Hindlimb muscle (tissue), 1 donor: ENCODE measurements around the gene SAMD4A. TPM values are rescaled to one million over a fixed set of nuclear protein-coding genes. Genes with fewer than 3 reads are reported as not detected.

Experiments
- DNase-seq: peaks from one replicate; pipeline ENCODE4 v3.0.0-alpha.2; 2013
- polyA plus RNA-seq: library from polyadenylated mRNA; unstranded; fragments of 120-200 nt; gene quantifications from one replicate; pipeline ENCODE4 v1.2.1, GENCODE V29; 2013; ENCODE audit not compliant: insufficient read length

SAMD4A gene
- polyA plus RNA-seq, 1 donor = 63.5 TPM

DNA sequence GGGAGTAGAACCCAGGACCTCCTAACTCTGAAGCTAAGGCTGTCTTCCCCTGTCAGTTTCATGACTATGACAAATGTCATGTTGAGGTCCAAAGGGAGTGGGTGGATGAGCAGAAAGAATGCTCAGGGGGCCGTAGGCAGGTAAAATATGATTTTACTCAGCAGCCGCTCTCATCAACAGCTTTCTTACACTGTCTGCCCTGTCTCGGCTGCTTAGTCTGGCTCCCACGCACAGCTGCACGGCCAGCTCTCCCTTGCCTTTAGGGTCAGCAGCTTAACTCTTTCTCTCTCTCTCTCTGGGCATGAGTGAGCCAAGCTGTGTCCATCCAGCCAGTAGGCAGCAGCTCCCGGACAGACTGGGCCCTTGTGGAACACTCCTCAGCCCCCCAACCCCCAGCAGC is 240.5 kb downstream of the SAMD4A start:
- DNase-seq = no peak

GRCh38 chr14:54807881-54808280 is 241.0 kb downstream of the SAMD4A start:
- DNase-seq = no peak

DNA sequence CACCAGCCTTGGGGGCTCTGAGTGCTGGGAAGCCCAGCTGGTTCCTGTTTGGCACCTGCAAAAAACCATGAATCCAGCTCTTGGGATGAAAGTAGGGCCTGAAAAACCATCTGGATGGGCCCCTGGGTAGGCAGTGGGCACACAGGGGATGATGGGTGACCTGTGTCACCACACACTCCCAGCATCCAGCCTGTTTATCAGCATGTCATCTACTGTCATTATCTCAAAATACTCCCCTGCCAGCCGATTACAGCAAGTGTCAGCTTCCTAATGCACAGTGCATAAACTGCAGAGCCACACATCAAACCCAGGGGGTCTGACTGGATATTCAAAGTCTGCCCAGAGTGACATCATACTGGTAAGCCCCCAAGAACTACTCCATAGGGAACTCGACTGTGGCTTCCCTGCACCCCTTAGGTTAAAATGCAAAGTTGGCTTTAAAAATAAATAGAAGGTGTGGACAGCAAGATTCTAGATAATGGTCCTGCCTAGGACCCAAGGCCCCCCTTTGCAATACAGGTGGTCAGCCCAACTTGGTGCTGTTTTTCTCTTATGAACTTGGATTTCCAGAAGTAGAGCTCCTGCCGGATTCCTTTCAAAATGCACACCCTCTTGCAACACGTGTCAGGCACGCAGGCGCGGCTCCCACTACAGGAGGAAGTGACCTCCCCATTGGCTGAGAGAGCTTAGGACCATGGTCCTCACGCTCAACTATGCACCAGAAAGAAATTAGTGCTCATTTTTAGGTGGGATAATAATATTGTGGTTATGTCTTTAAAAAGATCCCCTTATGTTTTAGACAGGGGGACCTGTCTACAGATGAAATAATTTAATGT is 241.6 kb downstream of the SAMD4A start:
- DNase-seq = no peak

DNA sequence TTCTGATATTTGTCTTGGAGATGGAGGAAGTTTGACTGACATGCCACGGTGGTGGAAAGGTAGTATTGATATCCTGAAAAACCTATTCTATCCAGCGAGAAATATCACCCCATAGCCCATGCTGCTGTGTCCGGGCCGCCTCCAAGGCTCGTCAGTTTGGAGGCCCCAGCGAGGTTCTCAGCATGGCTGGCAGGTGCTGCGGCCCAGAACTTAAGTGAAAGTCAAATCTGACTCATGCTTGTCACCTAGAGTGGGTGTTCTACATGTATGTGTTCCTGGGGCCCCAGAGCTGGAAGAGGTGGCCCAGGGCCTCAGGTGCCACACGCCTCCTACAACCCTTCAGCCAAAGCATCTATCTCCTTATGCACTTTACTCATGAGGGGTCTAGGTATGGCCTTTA is 242.8 kb downstream of the SAMD4A start:
- no peak for DNase-seq

GRCh38 chr14:54812617-54813016 is 245.7 kb downstream of the SAMD4A start:
- no peak for DNase-seq

DNA sequence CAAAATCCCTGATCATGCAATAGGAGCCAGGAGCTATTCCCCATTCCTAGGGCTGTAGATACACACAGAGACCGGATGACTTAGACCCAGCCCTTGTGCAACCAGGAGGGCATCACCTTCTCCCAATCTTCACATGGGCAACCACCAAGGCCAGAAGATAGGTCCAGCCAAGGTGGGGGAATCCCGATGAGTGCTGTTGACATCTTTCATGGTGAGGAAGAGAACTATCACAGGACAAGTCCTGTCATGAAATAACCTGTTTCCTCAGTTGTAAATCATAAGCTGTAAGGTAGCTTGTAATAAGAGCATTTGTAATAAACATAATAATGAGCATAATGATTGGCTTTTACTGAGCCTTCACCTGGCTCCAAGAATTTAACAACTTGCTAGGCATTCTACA is 246.2 kb downstream of the SAMD4A start:
- DNase-seq = no peak

DNA sequence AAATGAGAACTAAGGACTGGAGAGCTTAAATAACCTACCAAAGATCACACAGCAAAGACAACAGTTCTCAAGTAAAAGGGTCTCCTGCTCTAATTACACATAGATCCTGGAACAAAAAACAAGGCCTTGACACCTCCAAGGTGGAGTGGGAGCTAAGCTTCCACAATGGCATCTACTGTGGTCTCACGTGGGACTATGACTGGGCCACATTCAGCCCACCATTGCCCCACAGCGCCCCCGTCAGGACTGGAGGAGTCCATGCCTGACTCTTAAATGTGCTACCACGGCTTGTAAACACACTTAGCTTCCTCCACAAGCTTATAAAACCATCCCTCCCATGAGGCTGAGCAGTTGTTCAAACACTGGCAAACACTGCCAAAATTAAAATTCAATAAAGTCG is 247.1 kb downstream of the SAMD4A start:
- no peak for DNase-seq

GRCh38 chr14:54815016-54815415 is 248.1 kb downstream of the SAMD4A start:
- peak; percentile 43 for DNase-seq

DNA sequence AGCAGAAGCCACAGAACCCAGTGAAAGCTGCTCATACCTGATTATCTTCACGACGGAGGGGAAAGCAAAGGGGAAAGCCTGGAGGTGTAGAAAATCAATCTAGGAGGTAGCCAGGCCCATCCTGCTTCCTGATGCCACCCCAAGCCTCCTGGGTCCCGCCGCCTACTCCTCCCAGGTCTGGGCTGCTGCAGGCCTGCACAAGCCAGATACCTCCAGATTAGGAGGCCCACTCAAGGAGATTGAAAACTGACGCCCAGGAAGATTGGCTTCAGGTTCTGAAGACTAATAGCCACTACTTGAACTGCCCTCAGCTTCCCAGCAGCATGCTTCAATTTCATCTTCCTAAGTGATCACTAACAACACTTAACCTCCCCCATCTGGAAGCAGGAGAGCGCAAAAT is 248.6 kb downstream of the SAMD4A start:
- DNase-seq = no peak

DNA sequence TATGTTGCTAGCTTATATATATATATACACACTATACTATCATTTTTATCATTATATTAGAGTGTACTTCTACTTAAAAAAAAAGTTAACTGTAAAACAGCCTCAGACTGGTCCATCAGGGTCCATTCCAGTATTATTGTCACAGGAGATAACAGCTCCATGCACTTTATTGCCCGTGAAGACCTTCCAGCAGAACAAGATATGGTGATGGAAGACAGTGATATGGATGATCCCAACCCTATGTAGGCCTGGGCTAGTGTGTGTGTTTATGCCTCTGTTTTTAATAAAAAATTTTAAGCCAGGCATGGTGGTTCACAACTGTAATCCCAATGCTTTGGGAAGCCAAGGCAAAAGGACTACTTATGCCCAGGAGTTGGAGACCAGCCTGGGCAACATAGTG is 249.5 kb downstream of the SAMD4A start:
- no peak for DNase-seq

DNA sequence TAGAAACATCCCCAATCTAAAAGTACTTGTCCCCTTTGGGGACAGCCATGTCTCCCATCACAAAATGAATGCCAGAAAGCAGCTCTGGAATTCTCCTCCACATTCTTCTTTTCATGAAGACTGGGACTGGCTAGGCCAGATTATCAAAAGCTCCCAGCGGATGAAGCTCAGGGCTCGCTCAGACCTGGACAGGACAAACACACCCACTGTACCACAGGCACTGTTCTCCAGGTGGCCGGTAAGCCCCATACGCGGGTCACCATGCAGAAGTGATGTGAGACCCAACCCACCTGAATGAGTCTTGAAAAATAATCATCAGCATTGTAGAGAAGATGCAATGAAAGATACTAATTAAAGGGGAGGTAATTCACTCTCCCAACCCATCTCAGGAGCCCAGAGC is 250.6 kb downstream of the SAMD4A start:
- no peak for DNase-seq

GRCh38 chr14:54818201-54819133 is 251.5 kb downstream of the SAMD4A start:
- DNase-seq = no peak

DNA sequence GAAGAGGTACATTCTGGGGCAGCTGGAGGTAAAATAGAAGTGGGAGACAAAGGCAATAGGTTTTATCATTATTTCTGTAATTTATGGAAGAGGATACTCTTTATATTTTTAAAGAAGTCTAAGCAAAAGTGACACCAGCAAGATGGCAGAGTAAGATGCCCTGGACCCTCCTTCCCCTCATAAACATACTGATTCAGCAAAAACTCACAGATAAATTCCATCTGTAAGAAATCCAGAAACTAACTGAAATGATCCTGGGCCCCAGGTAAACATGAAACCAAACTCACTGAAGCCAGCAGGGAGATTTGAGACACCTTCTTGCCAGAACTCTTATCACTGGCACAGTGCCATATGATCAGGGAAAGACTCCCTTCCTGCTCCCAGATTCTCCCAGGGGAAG is 255.8 kb downstream of the SAMD4A start:
- DNase-seq = no peak

GRCh38 chr14:54823757-54824549 is 257.0 kb downstream of the SAMD4A start:
- DNase-seq = no peak

DNA sequence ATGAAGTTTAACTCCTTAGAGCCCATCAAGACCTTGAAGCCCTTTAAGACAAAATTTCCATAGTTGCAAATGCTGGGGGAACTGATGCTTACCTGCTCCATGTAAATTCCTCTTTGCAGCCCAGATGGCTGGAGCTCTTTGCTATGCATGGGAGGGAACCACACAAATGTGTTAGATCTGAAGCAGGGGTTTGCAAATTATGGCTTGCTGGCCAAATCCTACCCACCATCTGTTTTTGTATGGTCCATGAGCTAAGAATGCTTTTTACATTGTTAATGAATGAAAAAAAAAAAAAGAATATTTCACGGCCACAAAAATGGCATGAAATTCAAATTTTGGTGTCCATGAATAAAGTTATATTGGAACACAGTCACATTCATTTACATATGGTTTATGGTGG is 261.1 kb downstream of the SAMD4A start:
- no peak for DNase-seq

DNA sequence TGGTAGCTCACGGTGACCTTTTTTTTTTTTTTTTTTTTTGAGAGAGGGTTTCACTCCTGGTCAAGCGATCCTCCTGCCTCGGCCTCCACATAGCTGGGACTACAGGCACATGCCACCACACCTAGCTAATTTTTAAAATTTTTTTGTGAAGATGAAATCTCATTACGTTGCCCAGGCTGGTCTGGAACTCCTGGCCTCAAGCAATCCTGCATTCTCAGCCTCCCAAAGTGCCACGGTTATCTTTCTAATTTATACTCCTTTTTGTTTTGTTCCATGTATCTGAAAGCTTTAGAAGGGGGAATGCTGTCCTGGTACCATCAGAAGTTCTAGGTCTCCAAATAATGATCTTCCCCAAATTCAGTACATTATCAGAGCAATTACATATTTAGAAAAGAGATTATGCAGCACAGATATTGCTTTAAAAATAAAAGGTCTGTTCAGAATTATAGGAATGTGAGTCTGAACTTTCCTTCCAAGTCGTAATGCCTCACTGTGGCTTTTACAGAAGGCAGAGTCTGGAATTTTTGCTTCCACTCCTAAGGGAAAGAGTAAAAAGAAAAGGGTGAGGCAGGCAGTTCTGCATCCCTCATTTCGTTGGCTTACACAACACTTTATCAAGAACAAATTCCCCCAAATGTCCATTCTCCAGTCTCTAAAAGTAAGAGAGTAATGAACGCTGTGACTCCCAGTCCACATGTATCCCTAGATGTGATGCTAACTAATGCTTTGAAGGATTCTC is 262.7 kb downstream of the SAMD4A start:
- no peak for DNase-seq

- no peak for DNase-seq
These were observed 263.7 kb downstream of the SAMD4A start for GRCh38 chr14:54830650-54831049.

DNA sequence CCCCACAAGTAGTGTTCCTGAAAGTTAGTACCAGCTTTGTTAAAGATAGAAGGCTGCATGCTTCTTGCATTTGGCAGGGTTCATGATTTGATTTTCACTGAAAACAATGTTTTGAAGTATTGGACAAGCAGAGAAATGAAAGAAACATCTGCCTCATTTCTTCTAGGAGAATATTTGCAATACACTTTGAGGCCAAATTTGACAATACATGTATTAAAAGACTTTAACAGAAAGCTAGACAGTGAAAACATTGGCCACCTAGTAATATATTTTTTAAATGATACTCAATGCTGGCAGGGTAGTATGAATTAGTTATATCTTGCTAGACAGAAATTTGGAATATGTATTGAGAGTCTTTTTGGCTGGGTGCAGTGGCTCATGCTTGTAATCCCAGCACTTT is 267.2 kb downstream of the SAMD4A start:
- no peak for DNase-seq

- DNase-seq = no peak
These were observed 267.8 kb downstream of the SAMD4A start for GRCh38 chr14:54834727-54835126.

DNA sequence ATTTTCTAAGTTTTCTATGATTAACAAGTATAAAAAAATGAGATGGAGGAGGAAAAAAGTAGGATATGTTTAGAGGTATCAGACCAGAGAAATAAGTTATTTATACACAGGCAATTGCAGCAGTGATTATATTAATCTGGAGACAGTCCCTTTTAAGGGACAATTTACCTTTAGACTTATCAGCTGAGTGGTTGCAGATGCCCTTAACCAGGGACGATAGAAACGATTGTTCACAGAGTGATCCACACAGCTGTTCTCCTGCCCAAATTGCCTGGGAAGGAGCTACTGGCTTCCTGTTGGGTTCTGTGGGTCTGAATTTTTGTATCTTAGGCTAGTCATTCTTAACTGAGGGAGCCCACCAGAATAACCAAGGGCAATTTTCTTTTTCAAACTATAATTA is 269.3 kb downstream of the SAMD4A start:
- no peak for DNase-seq

- no peak for DNase-seq
These were observed 270.7 kb downstream of the SAMD4A start for GRCh38 chr14:54837508-54838149.
